GM12878 (cell line): ENCODE measurements around the gene FAM219A. TPM values are rescaled to one million over a fixed set of nuclear protein-coding genes. Genes with fewer than 3 reads are reported as not detected.

Experiments
- ATAC-seq: fragments of 200-7000 bp; cut with Tn5 transposase; 3 replicates; pipeline ENCODE4 v1.9.1; 2020; ENCODE audit warnings: mild to moderate bottlenecking, moderate library complexity
- BruUV-seq: library from RNA; stranded (reverse); fragments of 400-500 nt; replicated peaks from 2 replicates; lab custom pipeline; 2021; lab: Mats Ljungman, UMichigan
- CTCF ChIA-PET: fragments of 300-600 bp; sonication (Branson Sonifier 250); formaldehyde crosslinking; extraction: SDS; loops from one replicate; lab custom pipeline; 2021; ENCODE audit warnings: inconsistent platforms; lab: Yijun Ruan, JAX
- POLR2A ChIA-PET: fragments of 350-600 bp; formaldehyde crosslinking; extraction: SDS; loops from one replicate; lab custom pipeline; 2021; ENCODE audit warnings: inconsistent platforms; lab: Charles Lee
- RAD21 ChIA-PET: fragments of 300-600 bp; sonication (Branson Sonifier 250); formaldehyde crosslinking; loops from one replicate; lab custom pipeline; 2023; ENCODE audit warnings: antibody characterized with exemption; ENCODE audit not compliant: unreplicated experiment; lab: Charles Lee
- SMC1A ChIA-PET: fragments of 300-600 bp; sonication (Branson Sonifier 250); formaldehyde crosslinking; loops from one replicate; lab custom pipeline; 2023; ENCODE audit not compliant: unreplicated experiment, uncharacterized antibody; lab: Charles Lee
- DNase-seq: peaks from one replicate; pipeline ENCODE4 v3.0.0-alpha.2; 2011; ENCODE audit warnings: low read depth, low spot score
- FAIRE-seq: peaks from 3 replicates; lab custom pipeline; 2011; peaks lifted over from hg19 to GRCh38; lab: Jason Lieb, UNC
- H2AFZ ChIP-seq: 2 replicates; pipeline ENCODE4 v1.6.0; 2011; ENCODE audit warnings: low read depth, low read length, control low read depth; ENCODE audit not compliant: control insufficient read depth
- H3K27ac ChIP-seq: 2 replicates; pipeline ENCODE4 v1.5.1; 2011; ENCODE audit warnings: control low read depth; ENCODE audit not compliant: control insufficient read depth, insufficient read depth
- H3K27me3 ChIP-seq, 2 experiments: replicated peaks in 1 of 2; 2 replicates each; pipeline versions ENCODE4 v1.6.0 to v1.6.1; 2011; ENCODE audit warnings: low read length in 1 of 2; ENCODE audit not compliant: control insufficient read depth in 2 of 2, insufficient read depth in 2 of 2
- H3K36me3 ChIP-seq, 2 experiments: 2 replicates each; pipeline ENCODE4 v1.5.1; 2011; ENCODE audit warnings: low read length in 1 of 2; ENCODE audit not compliant: control insufficient read depth in 2 of 2, insufficient read depth in 2 of 2
- H3K4me1 ChIP-seq: 2 replicates; pipeline ENCODE4 v1.6.1; 2011; ENCODE audit warnings: mild to moderate bottlenecking, low read length, moderate library complexity, mixed read lengths; ENCODE audit not compliant: control insufficient read depth, insufficient read depth
- H3K4me2 ChIP-seq: 2 replicates; pipeline ENCODE4 v1.6.0; 2011; ENCODE audit warnings: control low read depth; ENCODE audit not compliant: control insufficient read depth, insufficient read depth
- H3K4me3 ChIP-seq: fragments of 200-600 bp; sonication (generic); 2 replicates; pipeline ENCODE4 v1.5.1; 2016
- H3K79me2 ChIP-seq: 2 replicates; pipeline ENCODE4 v1.6.0; 2011; ENCODE audit warnings: low read length; ENCODE audit not compliant: control insufficient read depth, insufficient read depth
- H3K9ac ChIP-seq: 2 replicates; pipeline ENCODE4 v1.8.0; 2011; ENCODE audit warnings: low read length, control low read depth, mixed read lengths; ENCODE audit not compliant: control insufficient read depth, insufficient read depth
- H3K9me3 ChIP-seq: replicated peaks from 3 replicates; pipeline ENCODE4 v1.5.1; 2011; ENCODE audit warnings: mild to moderate bottlenecking, low read length; ENCODE audit not compliant: control insufficient read depth, insufficient read depth
- H4K20me1 ChIP-seq: 2 replicates; pipeline ENCODE4 v1.6.0; 2011; ENCODE audit not compliant: control insufficient read depth, insufficient read depth
- ATF3 ChIP-seq: IDR thresholded peaks from 2 replicates; pipeline ENCODE4 v1.6.1; 2011; ENCODE audit warnings: low read depth, mild to moderate bottlenecking, low read length, moderate library complexity, borderline replicate concordance; ENCODE audit errors: extremely low read depth
- ATF7 ChIP-seq: fragments of 450-650 bp; IDR thresholded peaks from 2 replicates; pipeline ENCODE4 v1.6.1; 2016; ENCODE audit warnings: low read depth, mild to moderate bottlenecking
- CHD1 ChIP-seq: IDR thresholded peaks from 2 replicates; pipeline ENCODE4 v1.6.1; 2012; ENCODE audit warnings: low read depth, low read length, improper control_type of control experiment
- DPF2 ChIP-seq: fragments of 450-650 bp; IDR thresholded peaks from 2 replicates; pipeline ENCODE4 v1.6.1; 2017; ENCODE audit warnings: mild to moderate bottlenecking
- E2F8 ChIP-seq: fragments of 450-650 bp; IDR thresholded peaks from 2 replicates; pipeline ENCODE4 v1.6.1; 2018; ENCODE audit warnings: mild to moderate bottlenecking, low read depth, moderate library complexity; ENCODE audit not compliant: partially characterized antibody
- ESRRA ChIP-seq: IDR thresholded peaks from 2 replicates; pipeline ENCODE4 v1.6.1; 2012; ENCODE audit warnings: mild to moderate bottlenecking, low read length, improper control_type of control experiment
- IKZF2 ChIP-seq, 2 experiments: fragments of 450-650 bp; IDR thresholded peaks; 2 replicates each; pipeline ENCODE4 v1.6.1; 2017; ENCODE audit warnings: mild to moderate bottlenecking in 2 of 2, moderate library complexity in 2 of 2
- KDM1A ChIP-seq: fragments of 200-600 bp; sonication (generic); IDR thresholded peaks from 2 replicates; pipeline ENCODE4 v1.6.1; 2016; ENCODE audit warnings: borderline replicate concordance
- MTA2 ChIP-seq: fragments of 450-650 bp; IDR thresholded peaks from 2 replicates; pipeline ENCODE4 v1.6.1; 2016; ENCODE audit warnings: low read depth, mild to moderate bottlenecking, moderate library complexity
- POLR2A ChIP-seq: IDR thresholded peaks from 2 replicates; pipeline ENCODE4 v1.6.1; 2011; ENCODE audit warnings: low read depth, mild to moderate bottlenecking, low read length
- SMAD1 ChIP-seq: fragments of 450-650 bp; IDR thresholded peaks from 2 replicates; pipeline ENCODE4 v1.6.1; 2018; ENCODE audit warnings: mild to moderate bottlenecking, low read depth; ENCODE audit not compliant: partially characterized antibody
- SP1 ChIP-seq: IDR thresholded peaks from one replicate; pipeline ENCODE4 v1.6.1; 2011; ENCODE audit warnings: low read depth, low read length
- USF1 ChIP-seq: IDR thresholded peaks from 2 replicates; pipeline ENCODE4 v1.6.1; 2011; ENCODE audit warnings: borderline replicate concordance, low read depth, mild to moderate bottlenecking, moderate library complexity, mixed read lengths, low read length; ENCODE audit not compliant: insufficient read depth; ENCODE audit errors: extremely low read length
- WGBS: methylation state at CpG from one replicate; pipeline ENCODE4 v1.1.6; 2016; ENCODE audit warnings: low lambda C conversion rate; ENCODE audit not compliant: insufficient replicate concordance, insufficient coverage; ENCODE audit errors: missing lambda C conversion rate; 5-methylcytosine and 5-hydroxymethylcytosine counted together
- in situ Hi-C: fragments of 300-500 bp; cut with MboI; formaldehyde crosslinking; loops from 9 replicates; pipeline ENCODE4 v1.14.3; 2018; ENCODE audit warnings: mixed read lengths
- intact Hi-C: fragments of 100-400 bp; cut with micrococcal nuclease; formaldehyde crosslinking; loops from one replicate; pipeline ENCODE4 v1.14.2; 2022; ENCODE audit not compliant: unreplicated experiment
- polyA plus RNA-seq, 11 experiments: library from polyadenylated mRNA; depleted of rRNA in 4 of 11; unstranded in 6 of 11; stranded (reverse) in 5 of 11; fragments of >200 nt; fragmentation: Nextera tagmentation in 4 of 11; fragmentation: Illumina TruSeq in 1 of 11; extraction: Ambion mirVana in 4 of 11; extraction: Trizol in 1 of 11; gene quantifications; 1 replicate in 1 of 11; 2 replicates in 10 of 11; pipeline versions ENCODE4 v1.2.1 to v1.2.3, GENCODE V29; 2011 to 2016; ENCODE audit warnings: inconsistent platforms in 2 of 11, missing spikeins in 2 of 11, low read depth in 1 of 11
- total RNA-seq, 4 experiments: library from RNA; depleted of rRNA in 3 of 4; stranded (reverse); fragments of >200 nt in 3 of 4; fragmentation: Illumina TruSeq in 1 of 4; extraction: Trizol in 1 of 4; gene quantifications; 2 replicates each; pipeline versions ENCODE4 v1.2.1 to v1.2.3, GENCODE V29; 2013 to 2021
- TF ChIP-seq, protein P1 (sequence below): fragments of 450-650 bp; IDR thresholded peaks from 2 replicates; pipeline ENCODE4 v1.6.1; 2018; ENCODE audit warnings: borderline replicate concordance, mild to moderate bottlenecking; ENCODE audit not compliant: partially characterized antibody
- TF ChIP-seq, protein P2 (sequence below): IDR thresholded peaks from 2 replicates; pipeline ENCODE4 v1.6.1; 2012; ENCODE audit warnings: low read depth, low read length, improper control_type of control experiment

Gene FAM219A
- total and polyA plus RNA-seq, 10 of the 15 experiments (the other 5 are each of a cell fraction or from before 2014, with no cell fraction given): 0.11 to 2.0 (median 0.71) TPM

DNA sequence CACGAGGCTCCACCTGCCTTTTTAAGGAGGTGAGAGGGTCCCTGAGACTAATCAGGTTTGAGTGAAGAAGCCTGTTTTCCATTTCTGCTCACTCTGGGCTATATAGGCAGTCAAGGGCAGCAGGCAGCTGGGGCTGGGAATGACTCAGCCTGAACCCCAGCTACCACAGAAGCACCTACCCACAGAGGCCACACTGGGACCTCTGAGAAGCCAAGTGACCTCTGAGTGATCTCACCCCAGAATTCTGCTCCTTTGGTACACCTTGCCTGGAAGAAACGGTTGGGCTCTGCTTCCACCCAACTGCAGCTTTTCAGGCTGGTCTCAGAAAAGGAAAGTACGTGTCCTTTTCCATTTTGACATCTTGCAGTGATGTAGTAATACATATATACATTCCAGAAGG, 6.8 kb downstream of the FAM219A start:
- peak; percentile 78 for ATAC-seq
- Histone ChIP-seq H3K27me3 (no peaks in the 10 kb centered on the region; a peak in 1 of 4 replicates), H3K36me3 (no peaks in the 10 kb centered on the region), H4K20me1 (peaks cover 6% of the 10 kb centered on the region; the same call in 1 of the 2 replicates), H3K4me2 (no peak overlapping the region), H3K9ac (no peak overlapping the region), H3K9me3 (no peaks in the 10 kb centered on the region; the same call in 2 of the 3 replicates), H3K4me3 (no peak overlapping the region), H2AFZ (no peak overlapping the region), H3K79me2 (no peaks in the 10 kb centered on the region), H3K4me1 (peaks cover 4% of the 10 kb centered on the region; the same call in 1 of the 2 replicates), H3K27ac (no peak overlapping the region)
- intact Hi-C loops: no loop called here
- RAD21 ChIA-PET: no interaction called here
- in situ Hi-C loops: no loop called here
- CTCF ChIA-PET: interaction anchor here (1.1 to 1.5 kb wide), 3 partner anchors 15 to 152 kb away, joined by 3 to 5 read pairs (median 5); no protein-coding TSS in a partner anchor
- WGBS: 4% methylated on average over 3 of the region's 3 CpGs
- no peak for FAIRE-seq
- no TSS peak for BruUV-seq
- POLR2A ChIA-PET: no interaction called here
- no peak for DNase-seq
- SMC1A ChIA-PET: interaction anchor here (1.3 to 1.5 kb wide), 2 partner anchors 12 to 16 kb away, joined by 3 read pairs; no protein-coding TSS in a partner anchor
- TF ChIP-seq MTA2: no peak
- no peak for TF ChIP-seq IKZF2 (IDR thresholded peaks at IDR 0.05)
- TF ChIP-seq, protein P1, sequence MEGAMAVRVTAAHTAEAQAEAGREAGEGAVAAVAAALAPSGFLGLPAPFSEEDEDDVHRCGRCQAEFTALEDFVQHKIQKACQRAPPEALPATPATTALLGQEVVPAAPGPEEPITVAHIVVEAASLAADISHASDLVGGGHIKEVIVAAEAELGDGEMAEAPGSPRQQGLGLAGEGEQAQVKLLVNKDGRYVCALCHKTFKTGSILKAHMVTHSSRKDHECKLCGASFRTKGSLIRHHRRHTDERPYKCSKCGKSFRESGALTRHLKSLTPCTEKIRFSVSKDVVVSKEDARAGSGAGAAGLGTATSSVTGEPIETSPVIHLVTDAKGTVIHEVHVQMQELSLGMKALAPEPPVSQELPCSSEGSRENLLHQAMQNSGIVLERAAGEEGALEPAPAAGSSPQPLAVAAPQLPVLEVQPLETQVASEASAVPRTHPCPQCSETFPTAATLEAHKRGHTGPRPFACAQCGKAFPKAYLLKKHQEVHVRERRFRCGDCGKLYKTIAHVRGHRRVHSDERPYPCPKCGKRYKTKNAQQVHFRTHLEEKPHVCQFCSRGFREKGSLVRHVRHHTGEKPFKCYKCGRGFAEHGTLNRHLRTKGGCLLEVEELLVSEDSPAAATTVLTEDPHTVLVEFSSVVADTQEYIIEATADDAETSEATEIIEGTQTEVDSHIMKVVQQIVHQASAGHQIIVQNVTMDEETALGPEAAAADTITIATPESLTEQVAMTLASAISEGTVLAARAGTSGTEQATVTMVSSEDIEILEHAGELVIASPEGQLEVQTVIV: no peak
- no peak for TF ChIP-seq ATF7
- no peak for TF ChIP-seq ATF3
- TF ChIP-seq USF1: no peak
- TF ChIP-seq, protein P2, sequence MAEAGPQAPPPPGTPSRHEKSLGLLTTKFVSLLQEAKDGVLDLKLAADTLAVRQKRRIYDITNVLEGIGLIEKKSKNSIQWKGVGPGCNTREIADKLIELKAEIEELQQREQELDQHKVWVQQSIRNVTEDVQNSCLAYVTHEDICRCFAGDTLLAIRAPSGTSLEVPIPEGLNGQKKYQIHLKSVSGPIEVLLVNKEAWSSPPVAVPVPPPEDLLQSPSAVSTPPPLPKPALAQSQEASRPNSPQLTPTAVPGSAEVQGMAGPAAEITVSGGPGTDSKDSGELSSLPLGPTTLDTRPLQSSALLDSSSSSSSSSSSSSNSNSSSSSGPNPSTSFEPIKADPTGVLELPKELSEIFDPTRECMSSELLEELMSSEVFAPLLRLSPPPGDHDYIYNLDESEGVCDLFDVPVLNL: no peak
- no peak for TF ChIP-seq ESRRA
- no peak for TF ChIP-seq E2F8
- TF ChIP-seq KDM1A: no peak
- no peak for TF ChIP-seq CHD1
- no peak for TF ChIP-seq POLR2A
- TF ChIP-seq SMAD1: no peak
- TF ChIP-seq SP1: no peak
- no peak for TF ChIP-seq DPF2
